ENCODE data around the gene UBA52.
"Not testable (repeated sequence)": the region's sequence is repeated elsewhere in the genome, so short reads cannot be mapped to it uniquely, and the experiment has no call there.

The UBA52 gene

DNA sequence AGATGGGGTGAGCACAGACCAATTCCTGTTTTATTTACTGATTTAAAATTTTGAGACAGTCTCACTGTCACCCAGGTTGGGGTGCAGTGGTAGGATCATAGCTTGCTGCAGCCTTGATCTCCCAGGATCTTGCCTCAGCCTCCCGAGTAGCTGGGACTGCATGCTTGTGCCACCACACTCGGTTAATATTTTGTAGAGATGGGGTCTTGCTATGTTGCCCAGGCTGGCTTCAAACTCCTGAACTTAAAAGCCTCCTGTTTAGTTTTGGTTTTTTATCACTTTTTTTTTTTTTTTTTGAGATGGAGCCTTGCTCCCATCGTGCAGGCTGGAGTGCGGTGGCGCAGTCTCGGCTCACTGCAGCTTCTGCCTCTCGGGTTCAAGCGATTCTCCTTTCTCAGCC is 4.7 kb downstream of the UBA52 start:
- H3K27me3 Mint-ChIP-seq = no peaks in the 10 kb centered on the region
- H3K4me3 Mint-ChIP-seq = no peak overlapping the region
- DNase-seq = no peak
- H3K36me3 Mint-ChIP-seq (ENCODE audit: low read depth) = peaks cover 73% of the 10 kb centered on the region
- peaks cover 40% of the 10 kb centered on the region for H3K4me1 Mint-ChIP-seq (ENCODE audit: low read depth)
- H3K27ac Mint-ChIP-seq = peak overlapping the region; percentile 97
- H3K9me3 Mint-ChIP-seq = no peaks in the 10 kb centered on the region

GRCh38 chr19:18577365-18577914 is 5.8 kb downstream of the UBA52 start:
- peaks cover 63% of the 10 kb centered on the region for H3K36me3 Mint-ChIP-seq (ENCODE audit: low read depth)

DNA sequence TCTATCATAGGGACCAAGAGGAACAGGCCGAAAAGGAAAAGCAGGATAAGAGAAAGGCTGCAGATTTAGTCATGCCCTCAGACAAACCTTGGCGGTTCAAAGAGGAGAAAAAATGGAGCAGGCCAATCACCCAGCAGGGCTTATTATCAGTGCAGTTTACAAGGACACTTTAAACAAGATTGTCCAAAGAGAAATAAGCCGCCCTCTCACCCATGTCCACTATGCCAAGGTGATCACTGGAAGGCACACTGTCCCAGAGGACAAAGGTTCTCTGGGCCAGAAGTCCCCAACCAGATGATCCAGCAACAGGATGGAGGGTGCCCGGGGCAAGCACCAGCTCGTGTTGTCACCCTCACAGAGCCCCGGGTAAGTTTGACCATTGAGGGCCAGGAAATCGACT is 8.7 kb downstream of the UBA52 start:
- Mint-ChIP-seq H3K27ac (no peak overlapping the region), H3K9me3 (no peaks in the 10 kb centered on the region), H3K27me3 (no peaks in the 10 kb centered on the region)

More at GRCh38 chr19:18577365-18577914, 5.8 kb downstream of the UBA52 start:
- Mint-ChIP-seq H3K27ac (peak overlapping the region; percentile 44), H3K27me3 (no peaks in the 10 kb centered on the region), H3K9me3 (no peaks in the 10 kb centered on the region), H3K4me1 (ENCODE audit: low read depth) (peaks cover 37% of the 10 kb centered on the region), H3K4me3 (no peak overlapping the region)
- no peak for DNase-seq

DNA sequence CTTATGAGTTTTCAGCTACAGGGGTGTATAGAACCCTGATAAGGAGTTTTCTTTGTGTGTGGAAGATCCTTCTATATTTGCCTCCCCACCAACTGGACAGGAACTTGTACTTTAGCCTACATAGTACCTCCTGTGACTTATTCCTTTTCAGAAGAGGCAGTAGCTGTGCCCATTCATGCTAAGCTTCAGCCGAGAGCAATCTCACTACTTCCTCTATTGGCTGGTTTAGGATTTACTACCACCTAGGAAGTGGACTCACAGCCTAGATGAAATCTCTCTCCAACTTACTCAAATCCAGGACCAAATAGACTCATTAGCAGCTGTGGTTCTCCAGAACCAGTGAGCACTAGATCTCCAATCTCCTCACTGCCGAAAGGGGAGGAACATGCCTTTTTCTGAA is 14.6 kb downstream of the UBA52 start:
- Mint-ChIP-seq H3K9me3 (no peaks in the 10 kb centered on the region), H3K27me3 (no peaks in the 10 kb centered on the region), H3K36me3 (ENCODE audit: low read depth) (peaks cover 17% of the 10 kb centered on the region), H3K27ac (no peak overlapping the region), H3K4me3 (no peak overlapping the region), H3K4me1 (ENCODE audit: low read depth) (peaks cover 36% of the 10 kb centered on the region)
- DNase-seq = no peak

More for the DNA sequence above, 8.7 kb downstream of the UBA52 start:
- Mint-ChIP-seq H3K4me1 (ENCODE audit: low read depth) (peaks cover 14% of the 10 kb centered on the region), H3K36me3 (ENCODE audit: low read depth) (peaks cover 34% of the 10 kb centered on the region), H3K4me3 (no peak overlapping the region)
- DNase-seq = no peak

- DNase-seq = no peak
These were observed 15.9 kb downstream of the UBA52 start for GRCh38 chr19:18587561-18587960.

GRCh38 chr19:18587962-18588610 is 16.4 kb downstream of the UBA52 start:
- no peaks in the 10 kb centered on the region for H3K9me3 Mint-ChIP-seq
- H3K4me3 Mint-ChIP-seq = peak overlapping the region; percentile 86
- no peak for DNase-seq
- no peaks in the 10 kb centered on the region for H3K27me3 Mint-ChIP-seq
- H3K27ac Mint-ChIP-seq = peak overlapping the region; percentile 96
- peaks cover 38% of the 10 kb centered on the region for H3K4me1 Mint-ChIP-seq (ENCODE audit: low read depth)
- peaks cover 30% of the 10 kb centered on the region for H3K36me3 Mint-ChIP-seq (ENCODE audit: low read depth)

More at GRCh38 chr19:18587561-18587960, 15.9 kb downstream of the UBA52 start:
- H3K4me1 Mint-ChIP-seq (ENCODE audit: low read depth) = peaks cover 36% of the 10 kb centered on the region
- peak overlapping the region; percentile 86 for H3K4me3 Mint-ChIP-seq
- peak overlapping the region; percentile 96 for H3K27ac Mint-ChIP-seq
- H3K36me3 Mint-ChIP-seq (ENCODE audit: low read depth) = peaks cover 27% of the 10 kb centered on the region
- no peaks in the 10 kb centered on the region for H3K27me3 Mint-ChIP-seq
- no peaks in the 10 kb centered on the region for H3K9me3 Mint-ChIP-seq

DNA sequence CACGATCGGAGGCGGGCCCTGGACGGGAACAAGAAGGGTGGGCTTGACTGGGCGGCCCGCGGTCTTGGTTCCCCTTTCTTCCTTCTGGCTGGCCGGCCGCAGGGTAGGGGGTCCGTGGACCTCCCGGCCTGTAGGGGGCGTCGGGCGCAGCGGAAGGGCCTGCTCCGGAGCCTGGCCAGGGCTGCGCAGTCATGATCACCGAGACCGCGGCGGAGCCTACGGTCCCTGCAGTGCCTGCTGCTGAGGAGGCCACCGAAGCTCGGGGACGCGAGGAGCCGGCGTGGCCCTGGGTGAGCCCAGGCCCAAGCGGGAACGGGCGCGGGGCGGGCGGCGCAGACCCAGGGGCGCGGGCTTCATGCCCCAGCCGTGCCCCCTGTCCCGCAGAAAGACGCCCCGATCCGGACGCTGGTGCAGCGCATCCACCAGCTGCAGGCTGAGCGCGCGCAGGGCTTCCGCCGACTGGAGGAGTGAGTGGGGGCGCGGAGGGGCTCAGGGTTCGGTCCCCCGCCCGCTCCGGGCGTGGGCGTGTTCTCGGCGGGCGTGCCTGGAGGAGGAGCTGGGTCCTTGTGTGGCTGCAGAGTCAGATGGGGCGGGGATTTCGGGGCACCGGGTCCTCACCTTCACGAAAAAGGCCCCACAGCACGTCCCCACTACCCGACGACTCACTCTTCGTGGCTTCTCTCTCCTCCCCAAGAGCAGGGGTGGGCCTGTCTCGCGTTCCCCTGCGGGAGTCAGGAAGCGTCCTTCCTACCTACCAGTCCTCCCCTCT is 17.1 kb downstream of the UBA52 start, which contains the start of gene REX1BD:
Gene REX1BD (plus strand): TSS at position 188 of the 769 bp plus-strand sequence. CDS start 4 bp downstream, at position 192.
- peak; percentile 92 for DNase-seq
- Mint-ChIP-seq H3K27ac (peak within 1 kb of the TSS; percentile 96), H3K9me3 (no peaks in the 10 kb centered on the region), H3K4me1 (ENCODE audit: low read depth) (peaks cover 44% of the 10 kb centered on the region), H3K27me3 (no peaks in the 10 kb centered on the region), H3K36me3 (ENCODE audit: low read depth) (peaks cover 30% of the 10 kb centered on the region), H3K4me3 (peak within 1 kb of the TSS; percentile 86)

DNA sequence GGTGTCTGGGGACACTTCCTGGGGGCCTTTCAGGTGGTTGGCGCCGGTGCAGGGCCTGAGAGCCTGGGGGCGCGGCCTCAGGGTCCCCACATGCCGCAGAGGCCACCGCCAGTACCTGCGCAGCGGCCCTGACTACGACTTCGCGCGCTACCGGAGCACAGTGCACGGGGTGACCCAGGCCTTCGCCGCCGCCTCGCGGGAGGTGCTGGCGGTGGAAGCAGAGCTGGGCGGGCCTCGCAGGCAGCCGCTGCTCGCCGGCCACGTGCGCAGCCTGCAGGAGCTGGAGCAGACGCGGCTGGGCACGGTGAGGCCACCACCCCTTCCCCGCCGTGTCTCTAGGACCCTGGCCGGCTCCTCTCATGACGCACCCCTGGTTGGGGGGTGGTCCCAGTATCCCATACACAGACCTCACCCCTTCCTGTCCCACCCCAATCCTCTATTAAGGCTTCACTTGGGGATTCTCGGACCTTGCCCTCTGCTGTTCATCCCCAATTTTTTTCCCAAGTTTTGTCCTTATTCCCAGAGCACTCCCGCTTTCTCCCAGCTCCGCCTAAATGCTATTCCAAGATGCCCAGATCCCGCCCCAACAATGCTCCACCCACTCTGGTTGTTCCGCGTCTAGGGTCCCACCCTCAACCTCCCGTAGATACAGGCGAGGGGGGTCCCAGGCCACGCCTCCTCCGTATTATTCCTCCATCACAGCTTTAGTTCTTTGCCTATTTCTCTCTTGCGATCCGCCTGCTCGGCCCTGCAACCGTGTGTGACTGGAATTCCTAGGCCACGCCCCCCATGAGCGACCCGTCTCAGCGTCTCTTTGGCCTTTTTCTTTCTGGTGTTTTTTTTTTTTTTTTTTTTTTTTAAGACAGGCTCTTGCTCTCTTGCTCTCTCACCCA is 18.0 kb downstream of the UBA52 start:
- Mint-ChIP-seq H3K27ac (peak overlapping the region; percentile 96), H3K4me3 (peak overlapping the region; percentile 86), H3K4me1 (ENCODE audit: low read depth) (peaks cover 46% of the 10 kb centered on the region), H3K27me3 (no peaks in the 10 kb centered on the region), H3K9me3 (no peaks in the 10 kb centered on the region), H3K36me3 (ENCODE audit: low read depth) (peaks cover 30% of the 10 kb centered on the region)
- DNase-seq = no peak

- Mint-ChIP-seq H3K4me3 (peak overlapping the region; percentile 86), H3K27me3 (no peaks in the 10 kb centered on the region), H3K27ac (peak overlapping the region; percentile 77), H3K4me1 (ENCODE audit: low read depth) (peaks cover 48% of the 10 kb centered on the region), H3K9me3 (no peaks in the 10 kb centered on the region), H3K36me3 (ENCODE audit: low read depth) (peaks cover 30% of the 10 kb centered on the region)
- DNase-seq = no peak
These were observed 18.9 kb downstream of the UBA52 start for GRCh38 chr19:18590273-18591272.

DNA sequence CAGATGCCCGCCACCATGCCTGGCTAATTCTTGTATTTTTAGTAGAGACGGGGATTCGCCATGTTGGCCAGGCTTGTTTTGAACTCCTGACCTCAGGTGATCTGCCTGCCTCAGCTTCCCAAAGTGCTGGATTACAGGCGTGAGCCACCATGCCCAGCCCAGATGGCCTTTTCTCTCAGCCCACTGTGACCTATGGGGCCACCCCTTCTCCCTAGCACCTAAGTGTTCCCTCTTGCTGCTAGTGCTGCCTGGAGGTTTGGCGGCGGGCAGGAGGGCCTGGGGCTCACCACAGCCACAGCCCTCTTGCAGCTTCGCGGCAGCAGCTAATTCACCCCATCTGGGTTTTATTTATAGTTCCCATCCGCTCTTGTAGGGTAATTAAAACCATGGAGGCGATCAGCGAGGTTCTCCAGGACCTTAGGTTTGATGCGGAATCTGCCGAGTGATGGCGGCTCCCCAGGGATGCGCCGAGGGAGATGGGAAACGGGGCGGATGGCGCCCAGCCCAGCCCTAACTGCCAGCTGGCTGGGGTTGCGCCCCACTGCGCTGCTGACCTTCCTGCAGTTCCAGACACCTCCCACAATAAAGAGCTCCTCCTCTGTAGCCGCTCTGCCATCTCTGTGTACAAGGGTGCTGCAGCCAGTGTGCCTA is 20.2 kb downstream of the UBA52 start:
- Mint-ChIP-seq H3K36me3 (ENCODE audit: low read depth) (peaks cover 30% of the 10 kb centered on the region), H3K27me3 (no peaks in the 10 kb centered on the region), H3K27ac (peak overlapping the region; percentile 28), H3K4me1 (ENCODE audit: low read depth) (peaks cover 40% of the 10 kb centered on the region), H3K9me3 (no peaks in the 10 kb centered on the region), H3K4me3 (peak overlapping the region; percentile 45)
- no peak for DNase-seq

GRCh38 chr19:18592732-18593131 is 21.1 kb downstream of the UBA52 start:
- H3K4me3 Mint-ChIP-seq, H3K27me3 Mint-ChIP-seq, H3K9me3 Mint-ChIP-seq, H3K27ac Mint-ChIP-seq, DNase-seq: not testable (repeated sequence)
- H3K4me1 Mint-ChIP-seq (ENCODE audit: low read depth) = peaks cover 37% of the 10 kb centered on the region
- H3K36me3 Mint-ChIP-seq (ENCODE audit: low read depth) = peaks cover 30% of the 10 kb centered on the region

DNA sequence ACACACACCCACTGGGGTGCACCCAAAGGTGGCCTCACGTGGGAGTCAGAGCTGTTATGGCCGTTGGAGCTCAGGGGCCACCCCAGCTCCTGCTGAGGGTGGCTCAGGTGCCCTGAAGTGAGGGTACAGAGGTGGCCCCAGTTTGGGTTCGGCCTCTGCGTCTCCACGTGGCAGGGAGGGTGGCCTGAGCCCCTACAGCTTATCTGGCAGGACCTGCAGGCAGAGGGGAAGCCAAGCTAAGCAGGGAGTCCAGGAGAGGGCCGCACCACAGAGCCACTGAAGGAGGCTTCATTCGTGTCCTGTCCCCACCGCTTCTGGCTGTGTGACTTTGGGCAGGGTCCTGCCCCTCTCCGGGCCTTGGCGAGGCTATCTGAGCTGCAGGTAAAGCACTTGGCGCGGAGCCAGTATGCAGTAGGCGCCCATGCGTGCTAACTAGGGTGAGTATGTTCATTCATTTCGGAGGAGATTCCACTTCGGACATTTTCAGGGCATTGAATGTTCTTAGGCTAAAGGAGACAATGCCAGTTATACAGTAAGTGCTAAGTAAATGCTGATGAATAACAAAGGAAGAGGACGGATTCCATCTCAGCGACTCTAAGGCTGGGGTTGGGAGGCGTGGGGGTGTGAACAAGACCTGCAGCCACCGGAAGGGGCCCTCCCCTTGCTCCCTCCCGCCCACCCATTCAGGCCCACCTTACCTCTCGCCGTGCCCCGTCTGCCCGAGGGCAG is 21.9 kb downstream of the UBA52 start:
- H3K4me3 Mint-ChIP-seq = peak overlapping the region; percentile 58
- no peak for DNase-seq
- H3K9me3 Mint-ChIP-seq = no peaks in the 10 kb centered on the region
- H3K4me1 Mint-ChIP-seq (ENCODE audit: low read depth) = peaks cover 30% of the 10 kb centered on the region
- no peaks in the 10 kb centered on the region for H3K27me3 Mint-ChIP-seq
- H3K36me3 Mint-ChIP-seq (ENCODE audit: low read depth) = peaks cover 30% of the 10 kb centered on the region
- peak overlapping the region; percentile 67 for H3K27ac Mint-ChIP-seq
